Panc1 (cell line): ENCODE data around the gene IWS1. TPM values are rescaled to one million over a fixed set of nuclear protein-coding genes. Genes with fewer than 3 reads are reported as not detected.
A peak's percentile ranks its signal among the peaks of the same experiment; 100 is the strongest.
"Not testable (repeated sequence)": the region's sequence is repeated elsewhere in the genome, so short reads cannot be mapped to it uniquely, and the experiment has no call there.

Experiments
- ATAC-seq: fragments of 200-7000 bp; cut with Tn5 transposase; 2 replicates; pipeline ENCODE4 v1.9.1; 2020; ENCODE audit warnings: mild to moderate bottlenecking, moderate library complexity
- BruUV-seq: library from RNA; stranded (reverse); fragments of 400-500 nt; replicated peaks from 2 replicates; lab custom pipeline; 2021; lab: Mats Ljungman, UMichigan
- CTCF ChIA-PET: fragments of 300-600 bp; sonication (Branson Sonifier 250); formaldehyde crosslinking; loops from one replicate; lab custom pipeline; 2022; ENCODE audit warnings: antibody characterized with exemption; lab: Charles Lee
- POLR2A ChIA-PET: fragments of 300-600 bp; sonication (Branson Sonifier 250); formaldehyde crosslinking; loops from one replicate; lab custom pipeline; 2022; ENCODE audit warnings: antibody characterized with exemption; lab: Charles Lee
- DNase-seq: peaks from one replicate; pipeline ENCODE4 v3.0.0-alpha.2; 2010; ENCODE audit warnings: low read depth, low spot score
- H3K27ac ChIP-seq: 2 replicates; pipeline ENCODE4 v1.5.1; 2011; ENCODE audit warnings: mild to moderate bottlenecking, low read length, inconsistent platforms
- H3K27me3 ChIP-seq: fragments of 200-500 bp; sonication (Bioruptor generic); 2 replicates; pipeline ENCODE4 v1.6.0; 2014; ENCODE audit warnings: low read length, inconsistent platforms; ENCODE audit not compliant: control insufficient read depth, insufficient read depth
- H3K36me3 ChIP-seq: fragments of 200-500 bp; sonication (Bioruptor generic); 2 replicates; pipeline ENCODE4 v1.5.1; 2014; ENCODE audit warnings: inconsistent platforms, mild to moderate bottlenecking, low read length, moderate library complexity; ENCODE audit not compliant: control insufficient read depth, insufficient read depth
- H3K4me1 ChIP-seq: 2 replicates; pipeline ENCODE4 v1.5.1; 2011; ENCODE audit warnings: inconsistent platforms, mild to moderate bottlenecking, low read length, moderate library complexity; ENCODE audit not compliant: control insufficient read depth, insufficient read depth
- H3K4me3 ChIP-seq, 2 experiments: 2 replicates each; pipeline ENCODE4 v1.5.1; 2011 to 2012; ENCODE audit warnings: low read depth in 2 of 2, low read length in 2 of 2, mild to moderate bottlenecking in 2 of 2, inconsistent platforms in 1 of 2, moderate library complexity in 1 of 2
- H3K9me3 ChIP-seq: fragments of 200-500 bp; sonication (Bioruptor generic); 2 replicates; pipeline ENCODE4 v1.5.1; 2014; ENCODE audit warnings: low read depth, mild to moderate bottlenecking, inconsistent platforms, low read length, moderate library complexity; ENCODE audit not compliant: control insufficient read depth, insufficient read depth
- CTCF ChIP-seq: fragments of 450-650 bp; IDR thresholded peaks from 2 replicates; pipeline ENCODE4 v1.5.1; 2017; ENCODE audit warnings: mild to moderate bottlenecking
- POLR2AphosphoS5 ChIP-seq: IDR thresholded peaks from 2 replicates; pipeline ENCODE4 v1.6.1; 2012; ENCODE audit warnings: mild to moderate bottlenecking, low read depth, low read length, moderate library complexity
- REST ChIP-seq, 2 experiments: IDR thresholded peaks; 2 replicates each; pipeline ENCODE4 v1.6.1; 2011 to 2012; ENCODE audit warnings: low read depth in 2 of 2, control low read depth in 1 of 2, low read length in 1 of 2, mild to moderate bottlenecking in 1 of 2, moderate library complexity in 1 of 2; ENCODE audit not compliant: insufficient read depth in 1 of 2
- SIN3A ChIP-seq: IDR thresholded peaks from 2 replicates; pipeline ENCODE4 v1.6.1; 2012; ENCODE audit warnings: low read depth, mild to moderate bottlenecking, low read length, moderate library complexity, borderline replicate concordance; ENCODE audit not compliant: insufficient read depth
- TCF7L2 ChIP-seq: IDR thresholded peaks from 2 replicates; pipeline ENCODE4 v1.6.1; 2011; ENCODE audit warnings: mild to moderate bottlenecking, low read depth, low read length, inconsistent platforms
- in situ Hi-C: cut with HindIII; loops from 2 replicates; pipeline ENCODE4 v1.10.0; 2016; ENCODE audit warnings: low sequenced_read_pairs, low pct_unique_long_range_greater_than_20kb
- intact Hi-C: fragments of 100-400 bp; cut with micrococcal nuclease; formaldehyde crosslinking; loops from one replicate; pipeline ENCODE4 v1.10.0; 2022; ENCODE audit not compliant: unreplicated experiment
- total RNA-seq: library from RNA; stranded (reverse); gene quantifications from one replicate; pipeline ENCODE4 v1.2.1, GENCODE V29; 2021; ENCODE audit not compliant: unreplicated experiment

IWS1 gene
- total RNA-seq, 1 experiment from 2014 or later, result 48.6 TPM

GRCh38 chr2:127453013-127453391 is 73.3 kb downstream of the IWS1 start:
- H3K36me3 ChIP-seq, result no peaks in the 10 kb centered on the region
- no peak overlapping the region for H3K4me3 ChIP-seq
- no peak overlapping the region for H3K27ac ChIP-seq
- no peaks in the 10 kb centered on the region for H3K4me1 ChIP-seq
- DNase-seq (no peak), ATAC-seq (0 out of 2 replicates have a peak, but pooled peaks have one; percentile 26)
- intact Hi-C loops, result no loop called here
- POLR2A ChIA-PET, result no interaction called here
- no TSS peak for BruUV-seq
- CTCF ChIA-PET, result no interaction called here
- no peaks in the 10 kb centered on the region for H3K9me3 ChIP-seq
- in situ Hi-C loops, result no loop called here
- TF ChIP-seq CTCF (no peak), POLR2AphosphoS5 (no peak), REST (IDR thresholded peaks at IDR 0.05; ENCODE audit: insufficient read depth in 1 of 2, low read depth in 2 of 2, low read length in 1 of 2) (no peak), SIN3A (no peak), TCF7L2 (no peak)
- no peaks in the 10 kb centered on the region for H3K27me3 ChIP-seq

GRCh38 chr2:127452423-127452822 is 73.9 kb downstream of the IWS1 start:
- H3K4me1 ChIP-seq, H3K9me3 ChIP-seq, POLR2A ChIA-PET, H3K36me3 ChIP-seq, H3K27me3 ChIP-seq, H3K4me3 ChIP-seq, CTCF ChIA-PET, DNase-seq, BruUV-seq, ATAC-seq, intact Hi-C loops, H3K27ac ChIP-seq, in situ Hi-C loops: not testable (repeated sequence)

GRCh38 chr2:127451981-127452380 is 74.3 kb downstream of the IWS1 start:
- POLR2A ChIA-PET, result no interaction called here
- BruUV-seq, result no TSS peak
- intact Hi-C loops, result no loop called here

More at GRCh38 chr2:127451981-127452380, 74.3 kb downstream of the IWS1 start:
- no peak for TF ChIP-seq CTCF
- TF ChIP-seq SIN3A, result no peak
- TF ChIP-seq REST (IDR thresholded peaks at IDR 0.05; ENCODE audit: insufficient read depth in 1 of 2, low read depth in 2 of 2, low read length in 1 of 2), result no peak
- TF ChIP-seq POLR2AphosphoS5, result no peak
- H3K36me3 ChIP-seq, result no peaks in the 10 kb centered on the region
- no peaks in the 10 kb centered on the region for H3K4me1 ChIP-seq
- in situ Hi-C loops, result no loop called here
- H3K9me3 ChIP-seq, result no peaks in the 10 kb centered on the region
- ATAC-seq, result no peak
- H3K27me3 ChIP-seq, result no peaks in the 10 kb centered on the region
- no peak overlapping the region for H3K27ac ChIP-seq
- DNase-seq, result no peak
- H3K4me3 ChIP-seq, result no peak overlapping the region
- CTCF ChIA-PET, result no interaction called here
